H1 (cell line): Measurements from ENCODE around the gene ZPBP. TPM values are rescaled to one million over a fixed set of nuclear protein-coding genes. Genes with fewer than 3 reads are reported as not detected.

ENCODE experiments used
- CTCF ChIA-PET: fragments of 300-600 bp; sonication (Branson Sonifier 250); formaldehyde crosslinking; loops from one replicate; lab custom pipeline; 2021; ENCODE audit not compliant: partially characterized antibody; lab: Charles Lee
- POLR2A ChIA-PET: fragments of 300-600 bp; sonication (Branson Sonifier 250); formaldehyde crosslinking; loops from one replicate; lab custom pipeline; 2021; ENCODE audit warnings: inconsistent platforms; ENCODE audit not compliant: partially characterized antibody; lab: Charles Lee
- DNase-seq, 2 experiments: peaks; one replicate each; pipeline versions ENCODE4 v3.0.0 to v3.0.0-alpha.2; 2010 to 2022; ENCODE audit warnings: low spot score in 2 of 2, low read depth in 1 of 2, mixed read lengths in 1 of 2
- FAIRE-seq: peaks from 2 replicates; lab custom pipeline; 2011; peaks lifted over from hg19 to GRCh38; lab: Jason Lieb, UNC
- H2AFZ ChIP-seq: 2 replicates; pipeline ENCODE4 v1.8.1; 2012; ENCODE audit warnings: low read length, inconsistent platforms
- H2AK5ac ChIP-seq: 2 replicates; pipeline ENCODE4 v1.6.1; 2013; ENCODE audit warnings: low read depth, low read length
- H2BK120ac ChIP-seq: replicated peaks from 2 replicates; pipeline ENCODE3; 2013; ENCODE audit warnings: low read depth, low read length, inconsistent platforms
- H2BK12ac ChIP-seq: 2 replicates; pipeline ENCODE4 v1.6.1; 2013; ENCODE audit warnings: low read depth, low read length
- H2BK15ac ChIP-seq: 2 replicates; pipeline ENCODE4 v1.6.1; 2013; ENCODE audit warnings: low read length
- H2BK20ac ChIP-seq: 2 replicates; pipeline ENCODE4 v1.6.1; 2013; ENCODE audit warnings: low read length
- H2BK5ac ChIP-seq: 2 replicates; pipeline ENCODE4 v1.6.1; 2013; ENCODE audit warnings: low read depth, low read length
- H3K14ac ChIP-seq: 2 replicates; pipeline ENCODE4 v1.6.1; 2013; ENCODE audit warnings: inconsistent platforms; ENCODE audit not compliant: insufficient read length
- H3K18ac ChIP-seq: 2 replicates; pipeline ENCODE4 v1.6.1; 2013; ENCODE audit warnings: low read length; ENCODE audit errors: extremely low read depth
- H3K23ac ChIP-seq: 2 replicates; pipeline ENCODE4 v1.6.1; 2013; ENCODE audit warnings: inconsistent platforms; ENCODE audit not compliant: insufficient read length
- H3K23me2 ChIP-seq: 2 replicates; pipeline ENCODE4 v1.6.1; 2013; ENCODE audit warnings: low read depth, low read length
- H3K27ac ChIP-seq: 2 replicates; pipeline ENCODE4 v1.6.1; 2011; ENCODE audit warnings: low read depth, low read length, inconsistent platforms
- H3K27me3 ChIP-seq, 4 experiments: replicated peaks in 1 of 4; 1 replicate in 1 of 4; 2 replicates in 3 of 4; pipeline versions ENCODE4 v1.6.1 to v1.8.1; 2011 to 2013; ENCODE audit warnings: low read length in 3 of 4, mild to moderate bottlenecking in 3 of 4, inconsistent platforms in 2 of 4, mixed read lengths in 2 of 4, moderate library complexity in 1 of 4; ENCODE audit not compliant: control insufficient read depth in 3 of 4, insufficient read depth in 3 of 4; ENCODE audit errors: extremely low read depth in 1 of 4
- H3K36me3 ChIP-seq, 4 experiments: 2 replicates each; pipeline versions ENCODE4 v1.6.1 to v1.8.1; 2011 to 2013; ENCODE audit warnings: mild to moderate bottlenecking in 4 of 4, low read length in 3 of 4, moderate library complexity in 2 of 4, control low read depth in 1 of 4, inconsistent platforms in 1 of 4; ENCODE audit not compliant: insufficient read depth in 4 of 4, control insufficient read depth in 2 of 4
- H3K4ac ChIP-seq: replicated peaks from 2 replicates; pipeline ENCODE3; 2013; ENCODE audit warnings: low read length, low read depth, mixed read lengths, inconsistent platforms; ENCODE audit not compliant: insufficient read length
- H3K4me1 ChIP-seq, 4 experiments: replicated peaks in 1 of 4; 1 replicate in 1 of 4; 2 replicates in 3 of 4; pipeline versions ENCODE4 v1.6.1 to v1.8.1; 2011 to 2013; ENCODE audit warnings: low read length in 3 of 4, inconsistent platforms in 2 of 4, mixed read lengths in 1 of 4; ENCODE audit not compliant: insufficient read depth in 4 of 4, control insufficient read depth in 3 of 4
- H3K4me2 ChIP-seq, 2 experiments: 2 replicates each; pipeline versions ENCODE4 v1.6.1 to v1.8.1; 2011 to 2013; ENCODE audit warnings: low read depth in 2 of 2, low read length in 2 of 2, control low read depth in 1 of 2, inconsistent platforms in 1 of 2, mild to moderate bottlenecking in 1 of 2; ENCODE audit not compliant: insufficient read depth in 1 of 2
- H3K4me3 ChIP-seq, 4 experiments: fragments of 200-600, 300-600 bp in 1 of 4; sonication (generic), shearing (Covaris generic), sonication (Bioruptor Twin) in 1 of 4; 2 replicates each; pipeline versions ENCODE4 v1.5.1 to v1.8.1; 2011 to 2016; ENCODE audit warnings: low read length in 4 of 4, low read depth in 3 of 4, control low read depth in 2 of 4, inconsistent platforms in 2 of 4, mild to moderate bottlenecking in 2 of 4, mixed read lengths in 1 of 4, moderate library complexity in 1 of 4; ENCODE audit not compliant: insufficient read depth in 2 of 4; ENCODE audit errors: extremely low read depth in 1 of 4
- H3K56ac ChIP-seq: replicated peaks from 2 replicates; pipeline ENCODE3; 2013; ENCODE audit warnings: low read depth, mild to moderate bottlenecking, mixed read lengths, low read length, inconsistent platforms; ENCODE audit not compliant: insufficient read length
- H3K79me1 ChIP-seq: 2 replicates; pipeline ENCODE4 v1.6.1; 2013; ENCODE audit warnings: low read depth, low read length, control low read depth
- H3K79me2 ChIP-seq, 2 experiments: 2 replicates each; pipeline versions ENCODE4 v1.6.1 to v1.8.1; 2012 to 2013; ENCODE audit warnings: low read length in 2 of 2, mild to moderate bottlenecking in 2 of 2, inconsistent platforms in 1 of 2; ENCODE audit not compliant: insufficient read depth in 2 of 2, control insufficient read depth in 1 of 2
- H3K9ac ChIP-seq, 4 experiments: replicated peaks in 1 of 4; 1 replicate in 1 of 4; 2 replicates in 3 of 4; pipeline versions ENCODE4 v1.6.1 to v1.8.1; 2011 to 2013; ENCODE audit warnings: low read depth in 3 of 4, low read length in 3 of 4, control low read depth in 2 of 4, mild to moderate bottlenecking in 2 of 4, moderate library complexity in 2 of 4, inconsistent platforms in 1 of 4; ENCODE audit errors: extremely low read depth in 1 of 4
- H3K9me3 ChIP-seq, 2 experiments: 2 replicates each; pipeline versions ENCODE4 v1.6.1 to v1.8.1; 2012 to 2013; ENCODE audit warnings: mild to moderate bottlenecking in 2 of 2, moderate library complexity in 2 of 2, control low read depth in 1 of 2, inconsistent platforms in 1 of 2, low read depth in 1 of 2, low read length in 1 of 2, mixed read lengths in 1 of 2; ENCODE audit not compliant: insufficient read depth in 2 of 2
- H4K20me1 ChIP-seq, 2 experiments: replicated peaks in 1 of 2; 2 replicates each; pipeline versions ENCODE3 to v1.8.1; 2011 to 2013; ENCODE audit warnings: inconsistent platforms in 2 of 2, low read length in 2 of 2, mild to moderate bottlenecking in 1 of 2; ENCODE audit not compliant: insufficient read depth in 2 of 2, control insufficient read depth in 1 of 2
- H4K5ac ChIP-seq: 2 replicates; pipeline ENCODE4 v1.6.1; 2013; ENCODE audit warnings: low read length, low read depth, mixed read lengths, inconsistent platforms; ENCODE audit not compliant: insufficient read length
- H4K8ac ChIP-seq: 2 replicates; pipeline ENCODE4 v1.8.0; 2013; ENCODE audit warnings: mild to moderate bottlenecking, moderate library complexity, low read length, inconsistent platforms; ENCODE audit not compliant: insufficient read depth; ENCODE audit errors: extremely low read depth
- H4K91ac ChIP-seq: replicated peaks from 2 replicates; pipeline ENCODE3; 2013; ENCODE audit warnings: low read length, mixed read lengths, inconsistent platforms; ENCODE audit not compliant: insufficient read length
- BACH1 ChIP-seq: IDR thresholded peaks from 2 replicates; pipeline ENCODE4 v1.6.1; 2012; ENCODE audit warnings: low read length, improper control_type of control experiment
- CTBP2 ChIP-seq: IDR thresholded peaks from 2 replicates; pipeline ENCODE4 v1.7.0; 2011; ENCODE audit warnings: borderline replicate concordance, mild to moderate bottlenecking, moderate library complexity, mixed read lengths, low read length; ENCODE audit not compliant: insufficient read depth, insufficient read length
- GABPA ChIP-seq: IDR thresholded peaks from 2 replicates; pipeline ENCODE4 v1.6.1; 2011; ENCODE audit warnings: mild to moderate bottlenecking, low read length, moderate library complexity, borderline replicate concordance; ENCODE audit not compliant: insufficient read depth
- JUND ChIP-seq: IDR thresholded peaks from 2 replicates; pipeline ENCODE4 v1.6.1; 2011; ENCODE audit warnings: mild to moderate bottlenecking, improper control_type of control experiment, low read length
- MAX ChIP-seq: IDR thresholded peaks from 2 replicates; pipeline ENCODE4 v1.6.1; 2012; ENCODE audit warnings: inconsistent platforms
- RAD21 ChIP-seq, 2 experiments: IDR thresholded peaks in 1 of 2; conservative IDR thresholded peaks in 1 of 2; 2 replicates each; pipeline ENCODE4 v1.6.1; 2011; ENCODE audit warnings: low read depth in 2 of 2, low read length in 2 of 2, improper control_type of control experiment in 1 of 2, inconsistent platforms in 1 of 2, mild to moderate bottlenecking in 1 of 2, moderate library complexity in 1 of 2
- WGBS, 2 experiments: shearing (Covaris generic) in 1 of 2; methylation state at CpG; one replicate each; pipeline versions ENCODE4 v1.1.6 to v1.1.7; 2013 to 2015; ENCODE audit warnings: low lambda C conversion rate in 2 of 2, mixed read lengths in 2 of 2, inconsistent platforms in 1 of 2, low coverage in 1 of 2, missing lambda C conversion rate in 1 of 2; ENCODE audit not compliant: insufficient replicate concordance in 2 of 2, insufficient coverage in 1 of 2, insufficient read length in 1 of 2; ENCODE audit errors: extremely low coverage in 1 of 2, missing lambda C conversion rate in 1 of 2; 5-methylcytosine and 5-hydroxymethylcytosine counted together
- long read RNA-seq, 2 experiments: library from RNA in 1 of 2; library from capped mRNA in 1 of 2; stranded (forward); transcript quantifications; one replicate each; pipeline ENCODE4 v2.0.0, GENCODE V29; 2021; ENCODE audit warnings: inconsistent platforms in 1 of 2
- polyA minus RNA-seq, 3 experiments: library from RNA; depleted of rRNA, polyadenylated mRNA; stranded (reverse); fragments of >200 nt; gene quantifications; 1 replicate in 2 of 3; 2 replicates in 1 of 3; pipeline ENCODE4 v1.2.3, GENCODE V29; 2011
- polyA plus RNA-seq, 7 experiments: library from polyadenylated mRNA; depleted of rRNA in 3 of 7; stranded (reverse) in 5 of 7; unstranded in 2 of 7; fragments of >200 nt in 5 of 7; fragments of 200-250 nt in 2 of 7; gene quantifications; 1 replicate in 5 of 7; 2 replicates in 1 of 7; 4 replicates in 1 of 7; pipeline versions ENCODE4 v1.2.1 to v1.2.3, GENCODE V29; 2011 to 2013; ENCODE audit warnings: missing spikeins in 2 of 7, mixed read lengths in 2 of 7
- total RNA-seq: library from RNA; stranded (reverse); fragmentation: NEBNext Ultra II Directional; extraction: Animal tissue kit (Norgen Biotek cat#: 25700); gene quantifications from 2 replicates; pipeline ENCODE4 v1.2.1, GENCODE V29; 2021

ZPBP gene, protein sequence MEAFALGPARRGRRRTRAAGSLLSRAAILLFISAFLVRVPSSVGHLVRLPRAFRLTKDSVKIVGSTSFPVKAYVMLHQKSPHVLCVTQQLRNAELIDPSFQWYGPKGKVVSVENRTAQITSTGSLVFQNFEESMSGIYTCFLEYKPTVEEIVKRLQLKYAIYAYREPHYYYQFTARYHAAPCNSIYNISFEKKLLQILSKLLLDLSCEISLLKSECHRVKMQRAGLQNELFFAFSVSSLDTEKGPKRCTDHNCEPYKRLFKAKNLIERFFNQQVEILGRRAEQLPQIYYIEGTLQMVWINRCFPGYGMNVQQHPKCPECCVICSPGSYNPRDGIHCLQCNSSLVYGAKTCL
- total RNA-seq (not detected in 2 replicates), polyA plus RNA-seq (2011; rRNA removed) (not detected in 2 replicates), polyA minus RNA-seq (2011; rRNA and poly(A)+ RNA removed) (not detected in 2 replicates)
- not detected for polyA plus RNA-seq (2011; cell fraction: cytosol; rRNA removed)
- 0.34 TPM for polyA plus RNA-seq (2011; cell fraction: nucleus; rRNA removed)
- polyA plus RNA-seq (2012, experiment 1 of 2) = not detected in 4 replicates
- polyA plus RNA-seq (2012, experiment 2 of 2) = not detected
- polyA plus RNA-seq (2013, experiment 1 of 2) = not detected
- polyA plus RNA-seq (2013, experiment 2 of 2) = not detected
- not detected for polyA minus RNA-seq (2011; cell fraction: cytosol; rRNA and poly(A)+ RNA removed)
- polyA minus RNA-seq (2011; cell fraction: nucleus; rRNA and poly(A)+ RNA removed) = not detected
- long read RNA-seq, experiment 1 = 0 reads
- long read RNA-seq, experiment 2 = 0 reads

DNA sequence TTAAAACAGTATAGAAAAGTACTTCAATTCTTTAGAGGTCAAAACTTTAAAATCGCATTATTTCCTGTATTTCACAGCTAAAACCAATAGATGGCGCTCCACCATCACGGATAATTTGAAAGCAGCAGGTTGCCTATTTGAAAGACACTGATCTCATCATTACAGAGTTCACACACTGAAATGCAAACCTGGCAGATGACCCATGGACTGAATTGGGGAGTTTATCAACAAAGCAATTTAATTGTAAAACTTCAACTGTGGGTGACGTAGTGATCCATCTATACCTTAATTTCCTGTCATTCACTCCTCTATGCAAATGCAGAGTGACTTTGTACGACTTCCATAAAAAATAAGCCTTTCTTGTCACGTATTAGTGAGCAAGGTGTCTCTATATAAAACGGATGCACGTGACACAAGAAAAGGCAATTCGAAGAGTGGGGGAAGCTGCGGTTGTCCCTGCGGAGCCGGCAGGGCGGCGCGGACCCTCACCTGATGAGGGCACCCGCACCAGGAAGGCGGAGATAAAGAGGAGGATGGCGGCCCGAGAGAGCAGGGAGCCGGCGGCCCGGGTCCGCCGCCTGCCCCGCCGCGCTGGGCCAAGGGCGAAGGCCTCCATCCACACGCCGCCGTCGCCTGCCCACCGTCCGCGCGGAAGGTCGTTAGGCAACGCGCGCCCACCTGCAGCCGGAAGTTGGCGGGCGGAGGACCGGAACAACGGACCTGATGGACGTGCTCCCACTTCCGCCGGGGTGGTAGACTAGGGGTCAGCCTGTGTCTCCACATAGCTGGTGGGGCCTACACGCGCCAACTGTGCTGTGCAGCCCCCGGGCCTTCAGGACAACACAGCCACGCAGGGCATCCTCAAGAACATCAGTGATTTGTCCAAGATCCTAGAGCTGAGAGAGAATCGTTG lies at the start of gene ZPBP:
Gene ZPBP, minus strand, starts transcription at position 668 of the 913 bp plus-strand sequence. Its CDS starts 52 bp downstream, at position 616.
- Histone ChIP-seq H2BK20ac (no peak within 1 kb of the TSS), H2BK12ac (no peak within 1 kb of the TSS), H4K8ac (peak within 1 kb of the TSS; percentile 91; the same call in 1 of the 2 replicates), H4K91ac (peak within 1 kb of the TSS; percentile 69), H2BK5ac (no peak within 1 kb of the TSS), H3K56ac (no peak within 1 kb of the TSS), H2BK120ac (no peak within 1 kb of the TSS), H3K4me2 (peak within 1 kb of the TSS; percentile 35 to 55), H2AFZ (peak within 1 kb of the TSS; percentile 70), H3K9ac (no peak within 1 kb of the TSS), H4K5ac (no peak within 1 kb of the TSS), H3K9me3 (peaks cover 0 to 3% of the 10 kb centered on the region in 2 experiments; a peak in 1 of 4 replicates), H3K23ac (no peak within 1 kb of the TSS), H2BK15ac (peak within 1 kb of the TSS; percentile 36; the same call in 1 of the 2 replicates), H3K4me1 (peaks cover 0 to 3% (median 2%) of the 10 kb centered on the region in 4 experiments; a peak in 2 of 7 replicates), H3K4ac (no peak within 1 kb of the TSS), H3K79me2 (no peaks in the 10 kb centered on the region), H3K4me3 (peak within 1 kb of the TSS; percentile 10 to 52 (median 24); a peak in 4 of 8 replicates), H3K14ac (no peak within 1 kb of the TSS), H4K20me1 (no peaks in the 10 kb centered on the region), H3K79me1 (no peaks in the 10 kb centered on the region), H3K18ac (peak within 1 kb of the TSS; percentile 75), H3K23me2 (no peaks in the 10 kb centered on the region), H3K27ac (no peak within 1 kb of the TSS), H3K27me3 (no peaks in the 10 kb centered on the region), H3K36me3 (no peaks in the 10 kb centered on the region), H2AK5ac (no peak within 1 kb of the TSS)
- ChIA-PET POLR2A (no interaction called here), CTCF (interaction anchor here (0.5 to 2.3 kb wide), 28 partner anchors 10 to 1068 kb away, joined by 3 to 14 read pairs (median 4); no protein-coding TSS in a partner anchor)
- WGBS, 2 experiments = 55% methylated on average over 48 of the region's 53 CpGs; no CpG with 5 or more reads in 1 of the 2 experiments
- DNase-seq (peak in 1 of 2 experiments; percentile 51), FAIRE-seq (peak; percentile 91)
- TF ChIP-seq MAX (no peak; the same call in none of the 2 replicates), GABPA (peak; percentile 84), CTBP2 (no peak), BACH1 (no peak), JUND (peak; percentile 44; the same call in 1 of the 2 replicates), RAD21 (IDR thresholded peaks at IDR 0.05 in 1 of 2, conservative IDR thresholded peaks at IDR 0.05 in 1 of 2; ENCODE audit: low read depth in 2 of 2, low read length in 2 of 2) (peak; percentile 84 to 85)
